ENCODE results near the gene ANXA11.

- TF ChIP-seq, protein P1, sequence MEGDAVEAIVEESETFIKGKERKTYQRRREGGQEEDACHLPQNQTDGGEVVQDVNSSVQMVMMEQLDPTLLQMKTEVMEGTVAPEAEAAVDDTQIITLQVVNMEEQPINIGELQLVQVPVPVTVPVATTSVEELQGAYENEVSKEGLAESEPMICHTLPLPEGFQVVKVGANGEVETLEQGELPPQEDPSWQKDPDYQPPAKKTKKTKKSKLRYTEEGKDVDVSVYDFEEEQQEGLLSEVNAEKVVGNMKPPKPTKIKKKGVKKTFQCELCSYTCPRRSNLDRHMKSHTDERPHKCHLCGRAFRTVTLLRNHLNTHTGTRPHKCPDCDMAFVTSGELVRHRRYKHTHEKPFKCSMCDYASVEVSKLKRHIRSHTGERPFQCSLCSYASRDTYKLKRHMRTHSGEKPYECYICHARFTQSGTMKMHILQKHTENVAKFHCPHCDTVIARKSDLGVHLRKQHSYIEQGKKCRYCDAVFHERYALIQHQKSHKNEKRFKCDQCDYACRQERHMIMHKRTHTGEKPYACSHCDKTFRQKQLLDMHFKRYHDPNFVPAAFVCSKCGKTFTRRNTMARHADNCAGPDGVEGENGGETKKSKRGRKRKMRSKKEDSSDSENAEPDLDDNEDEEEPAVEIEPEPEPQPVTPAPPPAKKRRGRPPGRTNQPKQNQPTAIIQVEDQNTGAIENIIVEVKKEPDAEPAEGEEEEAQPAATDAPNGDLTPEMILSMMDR (IDR thresholded peaks at IDR 0.05): no peak
- no peak for TF ChIP-seq POLR2A (IDR thresholded peaks at IDR 0.05)
- TF ChIP-seq POLR2AphosphoS5 (IDR thresholded peaks at IDR 0.05): no peak
- no peak for TF ChIP-seq EP300 (IDR thresholded peaks at IDR 0.05)
Observed at GRCh38 chr10:80160361-80161320, 44.7 kb downstream of the ANXA11 start.
